Kidney glomerular epithelial cell (primary cell): Measurements from ENCODE around the gene TLR4.

ENCODE experiments used
- DNase-seq: peaks from one replicate; lab custom pipeline; 2025; lab: John Stamatoyannopoulos, UW

Gene TLR4

DNA sequence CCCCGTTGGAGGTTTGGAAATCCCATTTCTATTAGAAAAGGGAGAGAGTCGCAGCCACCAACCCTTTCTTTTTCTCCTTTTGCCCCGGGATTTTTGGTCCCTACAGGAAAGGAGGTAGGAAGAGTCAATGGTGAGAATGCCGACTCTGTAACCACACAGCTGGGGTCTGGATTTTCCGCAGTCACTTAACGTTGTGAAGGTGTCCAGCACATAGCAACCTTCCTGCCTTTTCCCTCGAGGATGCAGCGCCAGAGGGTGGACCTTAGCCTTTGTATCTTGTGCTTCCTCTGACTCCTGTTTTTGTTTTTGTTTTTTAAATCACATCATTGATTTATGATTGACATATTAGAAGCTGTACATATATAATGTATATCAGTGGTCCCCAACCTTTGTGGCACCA lies 41.4 kb downstream of the TLR4 start:
- no peak for DNase-seq

GRCh38 chr9:117746263-117746662 lies 42.1 kb downstream of the TLR4 start:
- DNase-seq = no peak

- DNase-seq = no peak
These were observed 43.3 kb downstream of the TLR4 start for GRCh38 chr9:117747386-117747970.

DNA sequence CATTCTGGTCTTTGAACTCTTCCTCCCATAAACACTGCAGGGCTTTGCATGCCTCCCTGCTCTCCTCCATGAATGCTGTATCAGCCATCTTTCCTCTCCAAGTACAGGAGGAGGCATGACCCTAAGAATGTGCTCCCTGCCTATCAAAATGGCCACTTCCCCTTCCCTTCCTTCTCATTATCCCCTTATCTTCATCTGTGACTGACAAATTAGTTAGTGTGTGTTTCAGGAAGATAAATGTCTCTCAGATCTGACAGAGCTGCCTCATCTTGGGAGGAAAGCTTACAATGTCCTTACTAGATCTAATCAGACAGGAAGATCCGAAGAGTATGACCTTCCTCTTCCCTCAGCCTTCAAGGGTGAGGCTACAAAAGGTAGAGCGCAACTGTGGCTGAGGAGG lies 46.2 kb downstream of the TLR4 start:
- DNase-seq = no peak

DNA sequence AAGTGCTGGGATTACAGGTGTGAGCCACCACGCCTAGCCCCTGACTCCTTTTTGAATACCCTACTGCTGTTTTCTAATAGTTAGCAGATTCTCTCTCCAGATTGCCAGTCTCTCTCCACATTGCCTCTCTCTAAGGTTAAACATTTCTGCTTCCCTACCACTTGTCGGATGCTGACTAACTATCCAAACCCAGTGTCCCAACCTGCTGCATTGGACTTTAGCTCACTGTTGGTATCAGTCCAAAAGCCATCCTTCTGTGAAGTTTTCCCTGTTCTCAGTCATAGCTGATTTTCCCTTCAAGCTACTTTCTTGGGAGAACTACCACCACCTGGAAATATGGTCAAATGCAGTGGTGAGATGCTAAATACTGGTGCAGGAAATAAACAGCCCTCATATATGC lies 48.7 kb downstream of the TLR4 start:
- DNase-seq = no peak

DNA sequence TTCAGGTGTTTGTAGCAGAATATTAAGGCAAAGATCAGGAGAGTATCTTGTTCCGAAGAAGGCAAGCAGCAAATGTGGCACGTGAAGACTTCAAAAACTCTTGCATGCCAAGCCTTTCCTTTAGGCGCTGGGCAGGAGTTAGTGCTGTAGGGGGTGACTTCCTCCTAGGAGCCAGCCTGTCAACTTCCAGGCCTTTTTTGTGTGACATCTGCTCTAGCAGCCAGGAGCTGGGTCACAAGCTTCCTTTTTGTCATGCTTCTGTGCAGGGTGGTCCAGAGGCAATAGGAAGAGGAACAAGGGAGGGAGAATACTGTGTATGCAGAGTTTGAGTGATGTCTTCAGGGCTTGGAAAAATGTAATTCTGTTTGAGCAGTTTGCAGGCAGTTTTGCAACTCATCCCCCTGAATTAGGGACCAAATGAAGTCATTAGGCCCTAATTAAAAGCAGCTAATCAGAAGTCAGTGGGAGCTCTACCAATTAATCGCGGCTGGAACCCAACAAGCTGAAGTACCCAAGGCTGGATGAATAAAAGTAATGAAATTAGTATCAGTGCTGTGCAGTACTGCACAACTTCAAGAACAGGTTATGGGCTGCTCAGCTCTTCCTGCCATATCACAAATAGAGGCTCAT lies 53.5 kb downstream of the TLR4 start:
- DNase-seq = no peak

DNA sequence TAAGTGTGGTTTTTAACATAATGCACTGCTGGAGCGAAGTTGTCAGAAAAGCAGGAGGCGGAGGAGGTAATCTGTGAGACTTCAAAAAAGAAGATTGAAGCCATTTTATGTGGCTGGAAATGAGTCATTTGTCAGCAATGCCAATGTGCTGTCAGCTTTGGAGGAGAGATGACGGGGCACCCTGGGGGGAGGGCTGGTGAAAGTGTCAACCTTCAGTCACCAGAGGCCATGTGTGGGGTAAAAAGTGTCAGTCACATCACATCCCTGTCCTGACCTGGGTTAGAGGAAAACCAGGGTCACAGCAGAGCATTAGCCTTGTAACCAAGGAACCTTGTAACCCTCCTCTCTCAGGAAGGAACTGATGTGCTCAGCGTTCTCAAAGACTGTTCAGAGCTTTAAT lies 59.1 kb downstream of the TLR4 start:
- DNase-seq = peak; percentile 16

- no peak for DNase-seq
These were observed 64.7 kb downstream of the TLR4 start for GRCh38 chr9:117768750-117769395.

GRCh38 chr9:117771136-117771535 lies 66.9 kb downstream of the TLR4 start:
- no peak for DNase-seq

DNA sequence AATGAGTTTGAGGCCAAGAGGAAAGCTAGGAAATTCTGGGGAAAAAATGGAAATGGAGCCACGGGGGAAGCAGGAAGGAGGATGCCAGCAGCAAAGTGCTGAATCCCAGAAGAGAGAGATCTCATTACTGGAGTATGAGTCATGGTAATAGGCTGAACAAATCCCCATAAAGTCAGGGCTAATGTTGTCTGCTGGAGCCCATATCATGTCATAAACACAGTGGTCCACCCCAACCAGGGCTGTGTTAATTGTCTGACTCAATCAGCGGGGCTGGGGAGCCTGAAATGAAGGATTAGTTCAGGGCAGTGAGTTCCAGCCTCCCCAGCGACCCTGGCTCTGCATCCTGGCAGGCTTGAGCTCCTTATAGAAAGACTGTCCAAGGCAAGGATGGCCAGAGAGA lies 68.8 kb downstream of the TLR4 start:
- peak; percentile 15 for DNase-seq
